ENCODE data around the gene CFAP20. TPM values are rescaled to one million over a fixed set of nuclear protein-coding genes. Genes with fewer than 3 reads are reported as not detected.

CFAP20 gene
- total RNA-seq, 1 experiment from 2014 or later, result 81.6 TPM

DNA sequence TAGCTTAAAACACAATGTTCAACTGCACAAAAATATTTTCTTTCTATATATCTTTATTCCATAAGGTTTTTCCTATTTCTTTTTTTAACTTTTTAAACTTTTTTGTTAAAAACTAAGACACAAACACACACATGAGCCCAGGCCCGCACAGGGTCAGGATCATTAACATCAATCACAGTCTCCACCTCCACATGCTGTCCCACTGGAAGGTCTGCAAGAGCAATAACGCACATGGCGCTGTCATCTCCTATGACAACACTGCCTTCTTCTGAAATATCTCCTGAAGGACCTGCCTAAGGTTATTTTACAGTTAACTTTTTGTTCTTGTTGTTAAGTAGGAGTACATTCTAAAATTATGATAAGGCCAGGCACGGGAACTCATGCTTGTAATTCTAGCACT lies 4.1 kb downstream of the CFAP20 start:
- Histone ChIP-seq H3K27ac (ENCODE audit: low read depth, low read length, poor library complexity, severe bottlenecking) (no peak overlapping the region), H3K36me3 (ENCODE audit: insufficient read depth, low read length, poor library complexity, severe bottlenecking) (no peaks in the 10 kb centered on the region), H3K4me1 (ENCODE audit: insufficient read depth, low read length, poor library complexity, severe bottlenecking) (peaks cover 56% of the 10 kb centered on the region), H3K27me3 (replicated peaks; ENCODE audit: insufficient read depth, low read depth, low read length, poor library complexity) (no peaks in the 10 kb centered on the region), H3K4me3 (ENCODE audit: low read depth, low read length, poor library complexity, severe bottlenecking) (no peak overlapping the region), H3K9me3 (ENCODE audit: low read depth, low read length, poor library complexity, severe bottlenecking) (no peaks in the 10 kb centered on the region)
- DNase-seq (ENCODE audit: low spot score), result no peak
- no peak for TF ChIP-seq EZH2 (IDR thresholded peaks at IDR 0.05; ENCODE audit: borderline replicate concordance, low read depth, low read length, poor library complexity, severe bottlenecking)
- TF ChIP-seq, protein P1, sequence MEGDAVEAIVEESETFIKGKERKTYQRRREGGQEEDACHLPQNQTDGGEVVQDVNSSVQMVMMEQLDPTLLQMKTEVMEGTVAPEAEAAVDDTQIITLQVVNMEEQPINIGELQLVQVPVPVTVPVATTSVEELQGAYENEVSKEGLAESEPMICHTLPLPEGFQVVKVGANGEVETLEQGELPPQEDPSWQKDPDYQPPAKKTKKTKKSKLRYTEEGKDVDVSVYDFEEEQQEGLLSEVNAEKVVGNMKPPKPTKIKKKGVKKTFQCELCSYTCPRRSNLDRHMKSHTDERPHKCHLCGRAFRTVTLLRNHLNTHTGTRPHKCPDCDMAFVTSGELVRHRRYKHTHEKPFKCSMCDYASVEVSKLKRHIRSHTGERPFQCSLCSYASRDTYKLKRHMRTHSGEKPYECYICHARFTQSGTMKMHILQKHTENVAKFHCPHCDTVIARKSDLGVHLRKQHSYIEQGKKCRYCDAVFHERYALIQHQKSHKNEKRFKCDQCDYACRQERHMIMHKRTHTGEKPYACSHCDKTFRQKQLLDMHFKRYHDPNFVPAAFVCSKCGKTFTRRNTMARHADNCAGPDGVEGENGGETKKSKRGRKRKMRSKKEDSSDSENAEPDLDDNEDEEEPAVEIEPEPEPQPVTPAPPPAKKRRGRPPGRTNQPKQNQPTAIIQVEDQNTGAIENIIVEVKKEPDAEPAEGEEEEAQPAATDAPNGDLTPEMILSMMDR (conservative IDR thresholded peaks at IDR 0.05; ENCODE audit: low read depth, low read length), result no peak
- CTCF ChIA-PET, result no interaction called here
- POLR2A ChIA-PET (ENCODE audit: low non-redundant PET), result no interaction called here
- intact Hi-C loops (cut with micrococcal nuclease; ENCODE audit: unreplicated experiment), result loop anchor here (10.0 kb wide), 2 partner anchors 360 to 550 kb away; no protein-coding TSS in a partner anchor
- BruUV-seq (replicated peaks), result no TSS peak

DNA sequence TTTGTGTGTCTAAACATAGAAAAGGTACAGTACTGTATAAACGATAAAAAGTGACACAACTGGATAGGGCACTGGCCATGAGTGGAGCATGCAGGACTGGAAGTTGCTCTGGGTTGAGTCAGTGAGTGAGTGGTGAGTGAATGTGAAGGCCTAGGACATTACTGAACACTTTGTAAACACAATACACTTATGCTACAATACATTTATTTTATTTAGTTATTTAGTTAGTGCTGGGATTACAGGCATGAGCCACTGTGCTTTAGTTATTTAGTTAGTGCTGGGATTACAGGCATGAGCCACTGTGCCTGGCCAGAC lies 4.6 kb downstream of the CFAP20 start:
- intact Hi-C loops (cut with micrococcal nuclease; ENCODE audit: unreplicated experiment), result loop anchor here (10.0 kb wide), 2 partner anchors 360 to 550 kb away; no protein-coding TSS in a partner anchor
- Histone ChIP-seq H3K27me3 (replicated peaks; ENCODE audit: insufficient read depth, low read depth, low read length, poor library complexity) (no peaks in the 10 kb centered on the region), H3K9me3 (ENCODE audit: low read depth, low read length, poor library complexity, severe bottlenecking) (no peaks in the 10 kb centered on the region), H3K36me3 (ENCODE audit: insufficient read depth, low read length, poor library complexity, severe bottlenecking) (no peaks in the 10 kb centered on the region), H3K27ac (ENCODE audit: low read depth, low read length, poor library complexity, severe bottlenecking) (no peak overlapping the region), H3K4me1 (ENCODE audit: insufficient read depth, low read length, poor library complexity, severe bottlenecking) (peaks cover 61% of the 10 kb centered on the region), H3K4me3 (ENCODE audit: low read depth, low read length, poor library complexity, severe bottlenecking) (no peak overlapping the region)
- ChIA-PET CTCF (no interaction called here), POLR2A (ENCODE audit: low non-redundant PET) (no interaction called here)
- no peak for DNase-seq (ENCODE audit: low spot score)
- no TSS peak for BruUV-seq (replicated peaks)
- no peak for TF ChIP-seq EZH2 (IDR thresholded peaks at IDR 0.05; ENCODE audit: borderline replicate concordance, low read depth, low read length, poor library complexity, severe bottlenecking)
- TF ChIP-seq, protein P1 (conservative IDR thresholded peaks at IDR 0.05; ENCODE audit: low read depth, low read length), result no peak

DNA sequence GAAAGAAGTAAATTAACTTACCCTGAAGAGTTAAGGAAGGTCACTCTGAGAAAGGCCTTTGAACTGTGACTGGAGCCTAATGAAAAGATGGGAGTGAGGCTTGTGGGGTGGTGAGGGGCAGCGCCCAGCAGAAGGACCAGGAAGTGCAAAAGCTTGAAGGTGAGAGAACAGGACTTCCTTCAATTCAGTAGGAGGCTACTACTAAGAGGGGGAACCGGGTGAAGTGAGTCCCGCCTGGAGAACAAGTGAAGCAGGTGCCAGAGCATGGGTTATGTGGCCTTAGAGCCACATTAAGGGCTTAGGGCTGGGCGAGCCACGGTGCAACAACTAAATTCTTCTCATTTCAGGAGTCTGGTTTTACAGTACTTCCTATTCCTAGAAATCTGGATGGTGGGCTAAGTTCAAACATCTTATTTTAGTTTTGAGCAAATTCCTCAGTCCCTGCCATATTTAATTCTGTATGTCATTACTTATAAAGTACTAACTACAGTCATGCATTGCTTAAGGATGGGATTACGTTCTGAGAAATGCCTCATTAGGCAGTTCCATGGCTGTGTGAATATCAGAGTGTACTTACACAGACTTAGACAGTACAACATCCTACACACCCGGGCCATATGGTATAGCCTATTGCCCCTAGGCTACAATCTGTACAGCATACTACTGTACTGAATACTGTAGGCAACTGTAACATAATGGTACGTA lies 5.1 kb downstream of the CFAP20 start:
- DNase-seq (ENCODE audit: low spot score), result no peak
- peaks cover 66% of the 10 kb centered on the region for H3K4me1 ChIP-seq (ENCODE audit: insufficient read depth, low read length, poor library complexity, severe bottlenecking)
- H3K36me3 ChIP-seq (ENCODE audit: insufficient read depth, low read length, poor library complexity, severe bottlenecking), result no peaks in the 10 kb centered on the region
- POLR2A ChIA-PET (ENCODE audit: low non-redundant PET), result no interaction called here
- H3K4me3 ChIP-seq (ENCODE audit: low read depth, low read length, poor library complexity, severe bottlenecking), result no peak overlapping the region
- no peak for TF ChIP-seq EZH2 (IDR thresholded peaks at IDR 0.05; ENCODE audit: borderline replicate concordance, low read depth, low read length, poor library complexity, severe bottlenecking)
- TF ChIP-seq, protein P1 (conservative IDR thresholded peaks at IDR 0.05; ENCODE audit: low read depth, low read length), result no peak
- H3K9me3 ChIP-seq (ENCODE audit: low read depth, low read length, poor library complexity, severe bottlenecking), result no peaks in the 10 kb centered on the region
- no peak overlapping the region for H3K27ac ChIP-seq (ENCODE audit: low read depth, low read length, poor library complexity, severe bottlenecking)
- no TSS peak for BruUV-seq (replicated peaks)
- intact Hi-C loops (cut with micrococcal nuclease; ENCODE audit: unreplicated experiment), result loop anchor here (2.0 to 10.0 kb wide), 4 partner anchors 103 to 549 kb away; no protein-coding TSS in a partner anchor
- H3K27me3 ChIP-seq (replicated peaks; ENCODE audit: insufficient read depth, low read depth, low read length, poor library complexity), result no peaks in the 10 kb centered on the region
- CTCF ChIA-PET, result no interaction called here

Data from A673 (cell line).